ENCODE results near the gene DDX54. TPM values are rescaled to one million over a fixed set of nuclear protein-coding genes. Genes with fewer than 3 reads are reported as not detected.

Gene DDX54
- total RNA-seq, 1 donor from 2014 or later: 53.5 TPM

DNA sequence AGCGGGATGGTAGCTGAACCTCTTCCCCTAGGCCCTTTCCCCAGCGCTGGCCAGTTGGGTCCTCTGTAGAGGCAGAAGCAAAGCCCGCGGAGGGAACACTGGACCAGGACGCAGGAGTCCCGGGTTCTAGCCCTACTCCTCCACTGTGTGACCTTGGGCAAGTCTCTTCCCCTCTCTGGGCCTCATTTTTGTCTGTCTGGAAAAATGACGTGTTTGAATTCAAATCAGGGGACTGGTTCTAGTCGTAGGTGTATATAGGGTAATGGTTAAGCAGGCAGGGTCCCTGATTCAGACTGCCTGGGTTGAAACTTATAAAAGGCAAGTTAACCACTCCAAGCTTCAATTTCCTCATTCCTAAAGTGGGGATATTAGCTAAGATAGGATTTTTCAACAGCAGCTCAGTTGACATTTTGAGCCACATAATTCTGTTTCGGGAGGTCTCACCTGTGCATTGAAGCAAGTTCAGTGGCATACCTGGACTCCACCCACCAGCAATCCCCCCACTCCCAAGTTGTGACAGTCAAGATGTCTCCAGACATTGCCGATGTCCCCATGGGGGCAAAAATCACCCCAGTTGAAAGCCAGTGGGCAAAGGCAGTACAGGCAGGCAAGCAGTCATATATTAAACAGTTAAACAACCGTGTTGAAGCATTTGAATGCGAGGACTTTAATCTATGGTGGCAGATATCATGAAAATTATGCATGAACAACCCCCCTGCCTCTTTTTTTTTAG is 36.9 kb upstream of the DDX54 start:
- Histone ChIP-seq H3K9me3 (ENCODE audit: insufficient read depth, low read depth, low read length) (no peaks in the 10 kb centered on the region), H2AFZ (ENCODE audit: low read depth, low read length) (peak overlapping the region; percentile 63), H3K36me3 (ENCODE audit: insufficient read depth, low read length) (no peaks in the 10 kb centered on the region), H3K4me2 (ENCODE audit: low read length) (peak overlapping the region; percentile 92), H3K79me2 (ENCODE audit: insufficient read depth, low read length) (peaks cover 11% of the 10 kb centered on the region), H3K27me3 (ENCODE audit: insufficient read depth, low read length) (no peaks in the 10 kb centered on the region), H3K4me1 (ENCODE audit: insufficient read depth, low read length) (peaks cover 26% of the 10 kb centered on the region), H4K20me1 (ENCODE audit: insufficient read depth, low read length) (no peaks in the 10 kb centered on the region), H3K4me3 (ENCODE audit: insufficient read depth, low read depth, low read length) (peak overlapping the region; percentile 78), H3K9ac (ENCODE audit: low read length) (peak overlapping the region; percentile 91), H3K27ac (ENCODE audit: low read depth, low read length) (peak overlapping the region; percentile 72)
- peaks cover 18% of the 10 kb centered on the region for H3K4me1 Mint-ChIP-seq (ENCODE audit: low read depth, unreplicated experiment)
- FAIRE-seq: no peak
- TF ChIP-seq, protein P1, sequence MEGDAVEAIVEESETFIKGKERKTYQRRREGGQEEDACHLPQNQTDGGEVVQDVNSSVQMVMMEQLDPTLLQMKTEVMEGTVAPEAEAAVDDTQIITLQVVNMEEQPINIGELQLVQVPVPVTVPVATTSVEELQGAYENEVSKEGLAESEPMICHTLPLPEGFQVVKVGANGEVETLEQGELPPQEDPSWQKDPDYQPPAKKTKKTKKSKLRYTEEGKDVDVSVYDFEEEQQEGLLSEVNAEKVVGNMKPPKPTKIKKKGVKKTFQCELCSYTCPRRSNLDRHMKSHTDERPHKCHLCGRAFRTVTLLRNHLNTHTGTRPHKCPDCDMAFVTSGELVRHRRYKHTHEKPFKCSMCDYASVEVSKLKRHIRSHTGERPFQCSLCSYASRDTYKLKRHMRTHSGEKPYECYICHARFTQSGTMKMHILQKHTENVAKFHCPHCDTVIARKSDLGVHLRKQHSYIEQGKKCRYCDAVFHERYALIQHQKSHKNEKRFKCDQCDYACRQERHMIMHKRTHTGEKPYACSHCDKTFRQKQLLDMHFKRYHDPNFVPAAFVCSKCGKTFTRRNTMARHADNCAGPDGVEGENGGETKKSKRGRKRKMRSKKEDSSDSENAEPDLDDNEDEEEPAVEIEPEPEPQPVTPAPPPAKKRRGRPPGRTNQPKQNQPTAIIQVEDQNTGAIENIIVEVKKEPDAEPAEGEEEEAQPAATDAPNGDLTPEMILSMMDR (IDR thresholded peaks at IDR 0.05; ENCODE audit: insufficient read depth, low read depth, low read length): no peak
- no peak for TF ChIP-seq EZH2 (IDR thresholded peaks at IDR 0.05; ENCODE audit: insufficient read depth, low read length)
- no peaks in the 10 kb centered on the region for H3K36me3 Mint-ChIP-seq (ENCODE audit: low read depth, unreplicated experiment)
- H3K4me3 Mint-ChIP-seq (ENCODE audit: unreplicated experiment): peak overlapping the region; percentile 93
- H3K27me3 Mint-ChIP-seq (ENCODE audit: low read depth, unreplicated experiment): no peaks in the 10 kb centered on the region
- peak overlapping the region; percentile 79 for H3K27ac Mint-ChIP-seq (ENCODE audit: unreplicated experiment)
- H3K9me3 Mint-ChIP-seq (ENCODE audit: unreplicated experiment): no peaks in the 10 kb centered on the region
- no peak for DNase-seq (ENCODE audit: low read depth)

DNA sequence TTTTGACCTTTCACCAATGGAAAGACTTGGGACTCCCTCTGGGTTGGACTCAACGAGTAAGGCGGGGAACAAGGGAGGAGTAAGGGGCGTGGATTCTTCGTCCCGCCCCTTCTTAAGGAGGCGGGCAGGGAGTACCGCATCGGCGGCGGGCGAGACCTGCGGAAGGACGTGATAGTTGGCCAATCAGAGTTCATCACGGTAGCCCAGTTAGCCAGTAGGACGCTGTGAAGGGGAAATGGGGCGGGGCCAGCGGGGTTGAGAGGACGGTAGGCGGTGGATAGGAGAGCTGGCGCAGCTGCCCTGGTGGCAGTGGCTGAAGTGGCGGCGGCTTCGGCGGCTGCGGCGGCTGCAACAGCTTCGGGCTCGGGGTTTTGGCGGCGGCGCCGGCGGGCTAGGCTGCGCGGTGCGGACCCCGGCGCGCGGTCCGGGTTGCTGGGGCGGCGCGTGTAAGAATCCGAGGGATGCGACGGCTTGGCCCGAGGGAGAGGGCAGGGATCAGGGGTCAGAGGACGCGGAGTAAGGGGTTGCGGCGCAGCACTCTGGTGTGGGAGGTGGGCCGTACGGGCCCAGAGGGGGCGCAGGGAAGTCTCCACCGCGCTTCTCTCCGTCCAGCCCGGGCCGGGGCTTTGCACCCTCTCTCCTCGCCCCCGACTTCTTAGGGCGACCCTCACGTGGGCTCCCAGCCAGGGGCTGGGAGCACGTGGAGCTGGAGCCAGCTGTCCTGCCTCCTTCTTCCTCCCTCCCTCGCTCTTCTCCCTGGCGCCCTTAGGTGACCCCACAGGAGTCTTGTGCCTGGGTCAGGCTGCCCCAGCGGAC is 36.1 kb upstream of the DDX54 start, which contains the start of gene TPCN1:
Gene TPCN1 (plus strand): TSS at position 284 of the 816 bp plus-strand sequence. CDS start 5,389 bp downstream, outside the sequence.
- peak within 1 kb of the TSS; percentile 92 for H3K4me2 ChIP-seq (ENCODE audit: low read length)
- no peaks in the 10 kb centered on the region for H3K36me3 ChIP-seq (ENCODE audit: insufficient read depth, low read length)
- H3K9me3 Mint-ChIP-seq (ENCODE audit: unreplicated experiment): no peaks in the 10 kb centered on the region
- H3K27me3 ChIP-seq (ENCODE audit: insufficient read depth, low read length): no peaks in the 10 kb centered on the region
- peak; percentile 100 for DNase-seq (ENCODE audit: low read depth)
- peaks cover 33% of the 10 kb centered on the region for H3K4me1 ChIP-seq (ENCODE audit: insufficient read depth, low read length)
- H3K9ac ChIP-seq (ENCODE audit: low read length): peak within 1 kb of the TSS; percentile 91
- H3K27ac Mint-ChIP-seq (ENCODE audit: unreplicated experiment): peak within 1 kb of the TSS; percentile 89
- no peaks in the 10 kb centered on the region for H3K27me3 Mint-ChIP-seq (ENCODE audit: low read depth, unreplicated experiment)
- peak within 1 kb of the TSS; percentile 90 for H2AFZ ChIP-seq (ENCODE audit: low read depth, low read length)
- H3K4me3 ChIP-seq (ENCODE audit: insufficient read depth, low read depth, low read length): peak within 1 kb of the TSS; percentile 78
- H3K4me1 Mint-ChIP-seq (ENCODE audit: low read depth, unreplicated experiment): peaks cover 22% of the 10 kb centered on the region
- no peak for TF ChIP-seq EZH2 (IDR thresholded peaks at IDR 0.05; ENCODE audit: insufficient read depth, low read length)
- TF ChIP-seq, protein P1 (IDR thresholded peaks at IDR 0.05; ENCODE audit: insufficient read depth, low read depth, low read length): no peak
- no peaks in the 10 kb centered on the region for H3K36me3 Mint-ChIP-seq (ENCODE audit: low read depth, unreplicated experiment)
- H4K20me1 ChIP-seq (ENCODE audit: insufficient read depth, low read length): no peaks in the 10 kb centered on the region
- peak within 1 kb of the TSS; percentile 72 for H3K27ac ChIP-seq (ENCODE audit: low read depth, low read length)
- peak within 1 kb of the TSS; percentile 93 for H3K4me3 Mint-ChIP-seq (ENCODE audit: unreplicated experiment)
- FAIRE-seq: peak; percentile 87
- H3K79me2 ChIP-seq (ENCODE audit: insufficient read depth, low read length): peaks cover 11% of the 10 kb centered on the region
- no peaks in the 10 kb centered on the region for H3K9me3 ChIP-seq (ENCODE audit: insufficient read depth, low read depth, low read length)

Measured in astrocyte (in vitro differentiated cells and primary cell).